Stimulated activated naive CD8-positive, alpha-beta T cell treated with anti-CD3 and anti-CD28 coated beads, Interleukin-15, Interleukin-2, amounts not matched to agents 100 ng/mL and 50 ng/mL, for 24 hours (primary cell): ENCODE measurements around the gene PLPPR1.

Experiments
- H3K27ac Mint-ChIP-seq: one replicate; pipeline ENCODE4 v1.8.0; 2021; ENCODE audit warnings: mild to moderate bottlenecking, mixed read lengths
- H3K27me3 Mint-ChIP-seq: one replicate; pipeline ENCODE4 v1.8.0; 2021; ENCODE audit warnings: mixed read lengths
- H3K36me3 Mint-ChIP-seq: one replicate; pipeline ENCODE4 v1.8.0; 2021; ENCODE audit warnings: low read depth, mixed read lengths
- H3K4me1 Mint-ChIP-seq: one replicate; pipeline ENCODE4 v1.8.0; 2021; ENCODE audit warnings: low read depth, mixed read lengths
- H3K4me3 Mint-ChIP-seq: one replicate; pipeline ENCODE4 v1.8.0; 2021; ENCODE audit warnings: mild to moderate bottlenecking, mixed read lengths
- H3K9me3 Mint-ChIP-seq: one replicate; pipeline ENCODE4 v1.8.0; 2021; ENCODE audit warnings: mixed read lengths

PLPPR1 gene

GRCh38 chr9:101184813-101185278 lies 156.3 kb downstream of the PLPPR1 start:
- Mint-ChIP-seq H3K4me1 (no peaks in the 10 kb centered on the region), H3K9me3 (no peaks in the 10 kb centered on the region), H3K4me3 (no peak overlapping the region), H3K27me3 (no peaks in the 10 kb centered on the region), H3K27ac (no peak overlapping the region), H3K36me3 (no peaks in the 10 kb centered on the region)

- no peaks in the 10 kb centered on the region for H3K36me3 Mint-ChIP-seq
- peaks cover 12% of the 10 kb centered on the region for H3K27me3 Mint-ChIP-seq
- H3K27ac Mint-ChIP-seq = no peak overlapping the region
- H3K4me3 Mint-ChIP-seq = no peak overlapping the region
- H3K4me1 Mint-ChIP-seq = no peaks in the 10 kb centered on the region
- H3K9me3 Mint-ChIP-seq = no peaks in the 10 kb centered on the region
Measured at GRCh38 chr9:101191723-101192122, 163.2 kb downstream of the PLPPR1 start.

- H3K9me3 Mint-ChIP-seq = no peaks in the 10 kb centered on the region
- H3K27me3 Mint-ChIP-seq = no peaks in the 10 kb centered on the region
- no peaks in the 10 kb centered on the region for H3K4me1 Mint-ChIP-seq
- no peaks in the 10 kb centered on the region for H3K36me3 Mint-ChIP-seq
- H3K4me3 Mint-ChIP-seq = no peak overlapping the region
- H3K27ac Mint-ChIP-seq = no peak overlapping the region
Measured at GRCh38 chr9:101197026-101197425, 168.5 kb downstream of the PLPPR1 start.

GRCh38 chr9:101200852-101201251 lies 172.3 kb downstream of the PLPPR1 start:
- Mint-ChIP-seq H3K36me3 (no peaks in the 10 kb centered on the region), H3K4me1 (no peaks in the 10 kb centered on the region), H3K27ac (no peak overlapping the region), H3K9me3 (no peaks in the 10 kb centered on the region), H3K4me3 (no peak overlapping the region), H3K27me3 (no peaks in the 10 kb centered on the region)

DNA sequence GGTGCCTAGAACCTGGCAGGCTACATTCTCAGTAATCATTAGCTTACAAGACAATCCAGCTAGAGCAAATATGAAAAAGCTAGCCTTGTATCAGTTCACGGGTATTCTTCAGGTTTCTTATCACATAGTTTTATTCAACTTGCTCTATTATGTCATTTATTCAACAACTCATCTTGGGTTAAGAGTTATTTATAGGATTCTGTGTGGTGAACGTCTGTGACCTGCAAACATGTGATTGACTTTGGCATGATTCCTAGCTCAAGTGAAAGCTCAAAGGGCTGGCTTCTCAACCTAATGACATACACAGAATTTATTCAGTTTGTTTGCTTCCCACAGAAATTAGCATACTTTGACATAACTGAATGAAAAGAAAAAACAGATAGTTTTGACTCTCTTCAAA lies 173.1 kb downstream of the PLPPR1 start:
- Mint-ChIP-seq H3K27me3 (no peaks in the 10 kb centered on the region), H3K4me3 (no peak overlapping the region), H3K36me3 (no peaks in the 10 kb centered on the region), H3K9me3 (no peaks in the 10 kb centered on the region), H3K4me1 (no peaks in the 10 kb centered on the region), H3K27ac (no peak overlapping the region)

- H3K9me3 Mint-ChIP-seq = no peaks in the 10 kb centered on the region
- H3K4me1 Mint-ChIP-seq = no peaks in the 10 kb centered on the region
- no peaks in the 10 kb centered on the region for H3K36me3 Mint-ChIP-seq
- H3K27me3 Mint-ChIP-seq = no peaks in the 10 kb centered on the region
- H3K4me3 Mint-ChIP-seq = no peak overlapping the region
- H3K27ac Mint-ChIP-seq = no peak overlapping the region
Measured at GRCh38 chr9:101209670-101210069, 181.1 kb downstream of the PLPPR1 start.

DNA sequence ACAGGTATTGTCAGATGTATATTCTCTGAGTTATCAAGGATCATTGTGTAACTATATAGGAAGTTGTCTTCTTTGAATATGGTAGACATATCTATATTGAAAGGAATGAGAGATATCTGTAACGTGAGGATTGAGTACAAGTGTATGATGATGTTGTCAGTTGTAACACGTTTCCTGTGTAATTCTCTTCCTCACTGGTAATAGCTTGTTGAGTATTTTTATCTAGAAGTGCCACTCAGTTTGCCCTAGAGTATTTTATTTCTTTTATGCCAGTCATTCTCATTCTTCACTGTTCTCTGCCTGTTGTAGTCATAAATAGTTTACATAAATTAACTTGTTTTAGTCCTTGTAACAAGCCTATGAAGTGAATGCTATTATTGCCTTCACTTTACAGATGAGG lies 184.1 kb downstream of the PLPPR1 start:
- H3K4me1 Mint-ChIP-seq = no peaks in the 10 kb centered on the region
- no peaks in the 10 kb centered on the region for H3K36me3 Mint-ChIP-seq
- H3K4me3 Mint-ChIP-seq = no peak overlapping the region
- H3K9me3 Mint-ChIP-seq = no peaks in the 10 kb centered on the region
- peaks cover 4% of the 10 kb centered on the region for H3K27me3 Mint-ChIP-seq
- H3K27ac Mint-ChIP-seq = no peak overlapping the region

DNA sequence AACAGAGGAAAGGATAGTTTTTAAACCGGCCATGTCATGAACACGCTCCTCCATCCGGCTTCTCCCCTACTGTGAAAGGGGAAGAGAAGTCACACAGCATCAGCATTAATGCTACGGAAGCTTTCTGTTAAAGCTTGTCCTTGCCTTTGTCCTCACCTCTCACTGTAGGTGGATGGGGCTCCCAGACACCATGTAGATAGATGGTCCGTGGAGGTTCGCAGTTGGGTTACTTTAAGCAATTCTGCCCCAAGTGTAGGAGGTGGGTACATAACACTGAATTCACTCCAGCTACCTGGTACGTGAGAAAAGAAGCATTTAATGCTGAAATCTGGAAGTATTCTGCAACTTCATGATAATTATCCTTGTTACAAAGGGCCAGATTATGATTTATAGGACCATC lies 190.5 kb downstream of the PLPPR1 start:
- no peaks in the 10 kb centered on the region for H3K9me3 Mint-ChIP-seq
- no peaks in the 10 kb centered on the region for H3K4me1 Mint-ChIP-seq
- no peak overlapping the region for H3K4me3 Mint-ChIP-seq
- no peaks in the 10 kb centered on the region for H3K36me3 Mint-ChIP-seq
- no peak overlapping the region for H3K27ac Mint-ChIP-seq
- peaks cover 4% of the 10 kb centered on the region for H3K27me3 Mint-ChIP-seq

- H3K27me3 Mint-ChIP-seq = peaks cover 4% of the 10 kb centered on the region
- H3K4me3 Mint-ChIP-seq = no peak overlapping the region
- H3K27ac Mint-ChIP-seq = no peak overlapping the region
- no peaks in the 10 kb centered on the region for H3K36me3 Mint-ChIP-seq
- H3K9me3 Mint-ChIP-seq = no peaks in the 10 kb centered on the region
- no peaks in the 10 kb centered on the region for H3K4me1 Mint-ChIP-seq
Measured at GRCh38 chr9:101220341-101220740, 191.8 kb downstream of the PLPPR1 start.

DNA sequence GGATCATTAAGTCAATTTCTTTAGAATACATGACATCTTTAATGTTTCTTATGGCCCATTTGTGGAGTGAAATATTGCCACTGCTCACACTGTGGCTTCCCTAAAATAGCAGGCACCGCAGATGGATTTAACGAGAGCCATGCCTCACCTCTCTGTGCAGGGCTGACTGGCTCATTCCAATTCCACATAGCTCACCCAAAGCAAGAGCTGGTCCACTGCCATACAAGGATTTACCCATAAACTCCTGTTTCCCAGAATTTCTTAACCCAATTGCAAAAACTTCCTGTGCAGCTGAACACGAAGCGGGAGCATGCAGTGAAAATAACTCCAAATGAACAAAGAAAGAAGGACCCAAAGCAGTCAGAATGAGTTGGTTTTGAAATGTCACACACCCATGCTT lies 196.7 kb downstream of the PLPPR1 start:
- Mint-ChIP-seq H3K27me3 (peaks cover 1% of the 10 kb centered on the region), H3K4me1 (no peaks in the 10 kb centered on the region), H3K36me3 (no peaks in the 10 kb centered on the region), H3K27ac (no peak overlapping the region), H3K4me3 (no peak overlapping the region), H3K9me3 (no peaks in the 10 kb centered on the region)

- Mint-ChIP-seq H3K27me3 (peaks cover 4% of the 10 kb centered on the region), H3K4me3 (no peak overlapping the region), H3K9me3 (no peaks in the 10 kb centered on the region), H3K36me3 (no peaks in the 10 kb centered on the region), H3K4me1 (no peaks in the 10 kb centered on the region), H3K27ac (no peak overlapping the region)
Measured at GRCh38 chr9:101226161-101226560, 197.6 kb downstream of the PLPPR1 start.

DNA sequence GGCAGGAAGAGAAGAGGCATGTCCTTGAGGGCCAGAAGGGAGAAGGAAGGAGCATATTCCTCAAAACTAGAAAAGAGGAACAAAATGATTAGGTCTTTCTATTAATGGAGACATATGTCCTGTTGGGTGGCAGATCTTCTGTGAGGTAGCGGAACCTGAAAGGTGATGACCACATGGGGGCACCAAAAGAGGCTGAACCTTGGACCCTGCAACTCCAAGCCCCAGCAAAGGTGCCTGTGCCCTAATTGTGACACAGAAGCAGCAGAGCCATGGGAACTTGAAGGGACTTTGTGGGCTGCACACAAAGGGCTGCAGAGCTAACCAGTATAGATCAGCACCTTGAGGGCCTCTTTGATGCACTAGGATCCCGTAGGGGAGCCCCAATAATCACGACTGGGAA lies 198.3 kb downstream of the PLPPR1 start:
- no peak overlapping the region for H3K27ac Mint-ChIP-seq
- H3K27me3 Mint-ChIP-seq = peaks cover 6% of the 10 kb centered on the region
- no peaks in the 10 kb centered on the region for H3K4me1 Mint-ChIP-seq
- no peak overlapping the region for H3K4me3 Mint-ChIP-seq
- H3K36me3 Mint-ChIP-seq = no peaks in the 10 kb centered on the region
- no peaks in the 10 kb centered on the region for H3K9me3 Mint-ChIP-seq

DNA sequence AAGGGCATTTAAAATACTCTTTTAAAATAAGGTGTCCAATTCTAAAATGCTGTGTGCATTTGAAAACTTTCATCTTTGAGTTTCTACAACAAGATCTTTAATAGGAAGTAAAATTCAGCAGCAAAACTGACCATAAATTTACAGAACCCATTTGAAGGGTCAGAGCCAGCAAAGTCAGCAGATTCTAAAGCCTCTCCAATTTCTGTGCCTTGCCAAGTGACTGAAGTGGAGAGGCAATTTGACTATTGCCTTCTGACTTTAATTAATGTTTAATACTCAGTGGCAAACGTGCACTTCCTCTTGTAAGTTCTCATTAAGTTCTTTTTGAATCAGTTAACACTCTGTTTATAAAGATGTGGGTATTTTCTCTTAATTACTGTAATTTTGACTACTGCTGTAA lies 201.1 kb downstream of the PLPPR1 start:
- Mint-ChIP-seq H3K4me3 (no peak overlapping the region), H3K27ac (no peak overlapping the region), H3K27me3 (peaks cover 15% of the 10 kb centered on the region), H3K9me3 (no peaks in the 10 kb centered on the region), H3K36me3 (no peaks in the 10 kb centered on the region), H3K4me1 (no peaks in the 10 kb centered on the region)

DNA sequence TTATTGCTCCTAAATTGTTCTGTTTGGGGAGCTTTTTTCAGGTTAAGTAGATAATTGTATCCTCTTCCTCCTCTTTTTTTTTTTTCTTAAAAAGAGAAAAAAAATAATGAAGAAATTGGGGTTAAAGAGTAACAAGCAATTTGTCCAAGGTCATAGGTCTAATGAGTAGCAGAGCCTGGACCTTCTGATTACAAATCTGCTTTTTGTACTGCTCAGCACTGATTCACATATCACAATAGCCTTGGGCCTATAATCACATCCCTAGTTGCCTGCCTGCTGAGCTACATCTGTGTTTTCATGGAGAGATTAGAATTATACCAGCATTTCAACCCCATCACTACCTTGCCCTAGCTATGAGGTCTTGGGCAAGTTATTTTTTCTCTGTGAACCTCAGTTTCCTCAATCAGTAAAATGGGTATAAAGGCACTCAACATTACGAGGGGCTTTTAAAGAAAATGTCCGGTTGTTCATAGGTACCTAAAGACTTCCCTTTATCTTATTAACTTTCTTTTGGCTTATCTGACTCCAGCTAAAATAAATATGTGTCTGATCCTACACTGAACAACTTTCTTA lies 204.0 kb downstream of the PLPPR1 start:
- no peaks in the 10 kb centered on the region for H3K36me3 Mint-ChIP-seq
- no peak overlapping the region for H3K4me3 Mint-ChIP-seq
- H3K27me3 Mint-ChIP-seq = peaks cover 27% of the 10 kb centered on the region
- no peaks in the 10 kb centered on the region for H3K9me3 Mint-ChIP-seq
- H3K27ac Mint-ChIP-seq = no peak overlapping the region
- H3K4me1 Mint-ChIP-seq = no peaks in the 10 kb centered on the region

DNA sequence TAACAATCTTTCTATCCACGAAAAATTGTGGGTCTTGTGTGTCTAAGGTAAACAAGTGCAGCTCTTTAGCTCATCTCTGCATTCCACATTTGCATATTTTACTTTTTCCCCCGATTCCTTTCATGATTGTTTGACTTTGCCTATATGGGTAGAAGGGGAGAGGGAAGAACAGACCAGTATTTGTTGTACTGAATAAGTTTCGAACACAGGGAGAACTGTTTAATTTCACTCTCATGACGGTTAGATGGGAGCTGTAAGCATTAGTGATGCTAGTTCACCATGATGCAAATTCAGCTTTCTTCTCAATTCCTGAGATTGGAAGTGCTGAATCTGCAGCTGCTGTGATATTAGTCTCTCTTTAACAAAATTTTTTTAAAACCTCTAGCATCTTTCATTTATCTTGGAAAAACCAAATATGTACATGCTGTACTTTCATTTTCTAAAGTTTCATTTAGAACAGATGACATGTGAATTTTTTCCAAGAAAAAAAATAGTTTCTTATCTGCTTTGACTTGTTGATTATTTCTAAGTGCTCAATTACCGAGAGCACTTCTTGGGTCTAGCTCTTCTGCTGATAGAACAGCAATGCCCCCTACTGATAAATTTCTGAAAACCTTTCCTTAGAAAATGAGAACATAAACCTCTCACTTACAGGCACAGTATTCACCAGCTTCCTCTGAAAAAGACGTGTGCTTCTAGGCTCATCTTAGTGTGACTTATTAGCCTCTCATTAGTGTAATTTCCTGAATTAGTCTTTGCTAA lies 206.8 kb downstream of the PLPPR1 start:
- H3K9me3 Mint-ChIP-seq = no peaks in the 10 kb centered on the region
- H3K27ac Mint-ChIP-seq = no peak overlapping the region
- H3K36me3 Mint-ChIP-seq = no peaks in the 10 kb centered on the region
- no peaks in the 10 kb centered on the region for H3K4me1 Mint-ChIP-seq
- H3K27me3 Mint-ChIP-seq = peaks cover 26% of the 10 kb centered on the region
- H3K4me3 Mint-ChIP-seq = no peak overlapping the region

DNA sequence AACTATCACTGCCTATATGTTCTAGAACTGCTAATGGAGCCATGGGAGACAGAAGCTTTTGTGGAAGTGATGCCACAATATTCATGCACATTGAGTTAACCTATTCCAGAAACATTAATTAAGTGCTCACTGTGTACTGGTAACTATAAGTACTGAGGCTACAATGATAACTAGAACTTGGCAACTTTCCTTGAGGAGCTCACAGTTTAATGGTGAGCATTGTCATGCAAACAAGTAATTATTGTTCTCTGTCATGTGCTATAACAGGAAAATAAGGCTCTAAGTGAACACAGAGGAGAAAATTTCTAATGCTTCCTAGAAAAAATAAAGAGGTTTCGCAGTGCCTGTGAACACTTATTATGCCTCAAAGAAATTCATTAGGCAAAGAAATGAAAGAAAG lies 214.1 kb downstream of the PLPPR1 start:
- Mint-ChIP-seq H3K27me3 (no peaks in the 10 kb centered on the region), H3K4me1 (no peaks in the 10 kb centered on the region), H3K36me3 (no peaks in the 10 kb centered on the region), H3K27ac (no peak overlapping the region), H3K9me3 (no peaks in the 10 kb centered on the region), H3K4me3 (no peak overlapping the region)
